ENCODE results near the gene OR10A3.
A peak's percentile ranks its signal among the peaks of the same experiment; 100 is the strongest.
"Not testable (repeated sequence)": the region's sequence is repeated elsewhere in the genome, so short reads cannot be mapped to it uniquely, and the experiment has no call there.

Gene OR10A3

DNA sequence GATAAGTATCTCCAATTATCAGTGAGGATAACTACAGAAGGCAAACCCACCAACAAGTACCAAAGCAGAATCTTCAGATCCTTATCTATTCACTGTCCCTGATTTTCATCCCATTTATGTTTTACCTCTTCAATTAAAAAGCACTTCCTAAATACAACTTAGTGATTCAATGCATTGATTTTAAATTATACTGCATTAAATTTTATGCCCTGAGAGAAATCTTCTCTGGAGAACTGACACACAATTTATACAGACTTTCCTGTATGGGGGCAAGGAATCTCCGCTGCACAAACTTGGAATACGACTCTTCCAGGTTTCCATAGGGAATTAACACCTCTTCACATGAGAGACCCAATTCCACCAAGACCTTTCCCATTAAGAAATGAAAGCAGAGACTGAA, at the start of gene OR10A3:
OR10A3 (minus strand) TSS at position 101 of the 400 bp plus-strand sequence. CDS start 2,188 bp downstream, outside the sequence.
- DNase-seq = no peak

GRCh38 chr11:7987560-7987883, 46.0 kb upstream of the OR10A3 start:
- not testable (repeated sequence) for DNase-seq

DNA sequence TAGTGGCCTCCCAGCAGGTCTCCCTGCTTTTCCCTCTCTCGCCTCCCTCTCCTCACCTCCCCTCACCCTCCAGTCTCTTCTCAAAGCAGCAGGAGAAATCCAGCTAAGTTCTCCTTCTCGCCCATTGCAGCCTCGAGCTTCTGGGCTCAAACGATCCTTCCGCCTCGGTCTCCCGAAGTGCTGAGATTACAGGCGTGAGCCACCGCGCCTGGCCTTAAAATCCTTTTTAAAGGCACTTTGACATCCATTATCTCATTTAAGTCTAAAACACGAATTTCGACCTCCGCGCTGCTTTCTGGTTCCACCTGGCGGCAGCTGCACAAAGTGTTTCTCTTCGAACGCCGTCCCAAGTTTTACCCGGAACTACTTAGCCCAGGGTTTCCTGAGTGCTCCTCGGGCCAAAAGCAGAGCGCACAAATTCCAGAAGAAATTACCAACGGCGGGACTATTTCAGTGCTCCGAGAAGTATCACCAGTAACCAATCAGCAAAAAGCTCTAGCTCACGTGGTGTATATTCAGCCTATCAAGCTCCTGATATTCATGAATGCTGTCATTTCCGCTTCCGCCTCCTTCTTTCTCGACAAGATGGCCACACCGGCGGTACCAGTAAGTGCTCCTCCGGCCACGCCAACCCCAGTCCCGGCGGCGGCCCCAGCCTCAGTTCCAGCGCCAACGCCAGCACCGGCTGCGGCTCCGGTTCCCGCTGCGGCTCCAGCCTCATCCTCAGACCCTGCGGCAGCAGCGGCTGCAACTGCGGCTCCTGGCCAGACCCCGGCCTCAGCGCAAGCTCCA, 45.5 kb upstream of the OR10A3 start, which contains the start of gene EIF3F:
EIF3F (plus strand) TSS at position 570 of the 792 bp plus-strand sequence; CDS start at position 586, 16 bp downstream.
- peak; percentile 99 for DNase-seq

GRCh38 chr11:7983832-7984590, 42.5 kb upstream of the OR10A3 start:
- DNase-seq = no peak

DNA sequence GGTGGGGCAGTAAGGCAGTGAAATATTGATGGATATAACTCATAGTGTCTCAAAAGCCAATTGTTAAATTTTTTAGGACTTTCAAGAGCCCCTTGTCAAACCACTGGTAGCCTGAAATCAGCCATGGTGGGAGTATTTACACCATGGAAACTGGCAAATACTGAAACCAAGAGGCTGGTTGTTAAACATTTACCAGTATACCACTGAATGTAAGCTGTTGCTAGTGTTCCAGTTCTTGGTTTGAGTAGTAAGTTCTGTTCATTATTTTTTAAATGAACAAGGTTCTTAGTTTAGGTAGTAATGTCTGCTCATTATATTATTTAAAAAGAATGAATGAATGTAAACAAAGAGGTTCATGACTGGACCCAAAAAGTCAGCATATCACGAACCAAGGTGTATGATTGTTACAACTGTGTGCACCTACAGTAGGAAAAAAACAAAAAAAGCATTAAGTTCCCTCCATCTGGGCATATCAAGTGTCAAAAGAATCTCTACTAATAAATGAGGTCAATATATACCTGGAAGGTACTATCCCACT, 41.1 kb upstream of the OR10A3 start:
- DNase-seq = no peak

- no peak for DNase-seq
Observed at GRCh38 chr11:7981619-7982157, 40.2 kb upstream of the OR10A3 start.

GRCh38 chr11:7977232-7977917, 35.9 kb upstream of the OR10A3 start:
- no peak for DNase-seq

- DNase-seq = no peak
Observed at GRCh38 chr11:7974668-7975067, 33.2 kb upstream of the OR10A3 start.

GRCh38 chr11:7973011-7973410, 31.5 kb upstream of the OR10A3 start:
- DNase-seq = no peak

DNA sequence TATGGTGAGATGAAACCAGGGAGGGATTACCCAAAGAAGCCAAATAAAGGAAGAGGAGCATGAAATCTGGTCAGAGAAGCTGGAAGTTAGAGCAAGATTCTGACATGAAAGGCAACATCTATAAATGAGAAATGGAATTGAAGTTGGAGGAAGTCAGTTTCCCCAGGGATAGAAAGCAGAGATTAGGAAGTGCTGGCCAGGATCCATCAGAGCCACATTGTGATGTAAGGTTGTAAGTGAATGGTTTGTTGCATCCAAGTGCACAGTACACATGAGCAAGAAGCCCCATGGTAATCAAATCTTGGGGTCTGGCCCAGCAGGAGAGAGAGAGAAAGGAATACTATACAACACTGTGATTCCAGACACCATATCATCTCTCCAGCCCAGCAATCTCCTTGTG, 30.3 kb upstream of the OR10A3 start:
- no peak for DNase-seq

GRCh38 chr11:7969756-7970646, 28.5 kb upstream of the OR10A3 start:
- no peak for DNase-seq

DNA sequence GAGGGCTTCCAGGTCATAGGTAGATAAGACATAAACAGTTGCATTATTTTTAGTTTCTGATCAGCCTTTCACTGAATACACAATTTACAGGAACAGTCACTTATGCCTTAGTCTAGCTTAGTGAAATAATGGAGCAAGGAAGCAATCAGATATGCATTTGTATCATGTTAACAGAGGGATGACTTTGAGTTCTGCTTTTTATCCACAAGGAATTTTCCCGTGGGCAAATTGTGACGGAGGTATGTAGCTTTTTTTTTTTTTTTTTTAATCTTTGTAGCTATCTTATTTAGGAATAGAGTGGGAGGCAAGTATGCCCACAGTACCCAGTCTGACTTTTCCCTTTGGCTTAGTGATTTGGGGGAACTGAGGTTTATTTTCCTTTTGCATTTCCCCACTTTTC, 27.2 kb upstream of the OR10A3 start:
- DNase-seq = no peak

DNA sequence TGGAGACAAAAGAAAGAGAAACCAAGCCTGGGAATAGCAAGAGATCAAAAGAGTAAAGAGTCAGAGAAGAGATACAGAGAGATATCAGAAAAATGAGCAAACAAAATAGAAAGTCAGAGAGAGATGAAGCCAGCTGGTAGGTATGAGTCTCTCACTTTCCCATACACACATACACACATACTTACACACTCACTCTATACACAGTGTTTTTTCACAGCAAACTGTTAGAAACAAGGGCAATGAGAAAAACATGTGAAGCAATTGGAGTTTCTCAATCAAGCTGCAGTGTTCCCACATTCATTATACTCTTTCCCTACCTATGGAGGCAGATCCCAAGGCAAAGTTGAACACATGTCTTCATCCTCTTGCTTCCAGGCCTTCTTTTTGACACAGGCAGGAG, 26.3 kb upstream of the OR10A3 start:
- DNase-seq = no peak

- DNase-seq = no peak
Observed at GRCh38 chr11:7967097-7967496, 25.6 kb upstream of the OR10A3 start.

DNA sequence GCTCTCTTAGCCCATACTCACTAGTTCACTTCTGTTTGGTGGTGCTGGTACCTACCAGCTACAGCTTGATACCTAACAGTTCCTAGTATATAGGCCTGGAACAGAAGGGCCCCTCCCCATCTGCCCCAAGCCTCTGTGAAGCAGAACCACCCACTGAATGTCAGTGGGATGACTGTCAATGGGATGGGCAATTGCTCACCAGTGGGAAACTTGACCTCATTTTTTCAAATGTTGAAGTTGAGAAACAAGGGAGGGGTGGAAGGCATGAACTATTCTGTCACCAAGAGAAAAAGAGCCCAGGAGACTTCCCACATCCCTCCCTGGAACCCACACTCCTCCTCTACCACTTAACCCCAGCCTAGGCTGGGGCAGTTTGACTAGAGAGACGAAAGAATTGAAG, 23.9 kb upstream of the OR10A3 start, which contains the start of gene NLRP10:
NLRP10 (minus strand) TSS at position 62 of the 400 bp plus-strand sequence. CDS start 1,952 bp downstream, outside the sequence.
- DNase-seq = no peak

GRCh38 chr11:7964873-7965272, 23.4 kb upstream of the OR10A3 start:
- no peak for DNase-seq

DNA sequence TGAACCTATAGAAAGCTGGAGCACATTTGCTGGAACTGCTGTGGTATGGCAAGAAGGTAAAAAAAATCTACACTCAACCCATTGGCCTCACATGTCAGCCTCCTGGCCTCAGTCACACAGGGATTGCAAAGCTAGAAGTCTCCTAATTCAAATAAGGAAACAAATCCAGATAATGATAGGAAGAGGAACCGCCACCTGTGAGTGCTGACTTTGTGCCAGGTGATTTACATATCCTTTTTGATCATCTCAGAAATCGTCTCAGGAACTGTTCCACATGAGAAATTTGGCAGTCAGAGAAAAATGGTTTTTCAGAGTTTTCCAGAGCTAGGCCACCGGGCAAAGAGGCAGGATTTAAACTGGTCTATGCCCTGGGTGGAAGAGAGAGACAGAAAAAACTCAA, 22.8 kb upstream of the OR10A3 start:
- DNase-seq = no peak

GRCh38 chr11:7955191-7955590, 13.7 kb upstream of the OR10A3 start:
- no peak for DNase-seq

GRCh38 chr11:7949934-7950333, 8.4 kb upstream of the OR10A3 start:
- DNase-seq = no peak

GRCh38 chr11:7944123-7944522, 2.6 kb upstream of the OR10A3 start:
- no peak for DNase-seq

- no peak for DNase-seq
Observed at GRCh38 chr11:7941146-7941545, 362 bp downstream of the OR10A3 start.

DNA sequence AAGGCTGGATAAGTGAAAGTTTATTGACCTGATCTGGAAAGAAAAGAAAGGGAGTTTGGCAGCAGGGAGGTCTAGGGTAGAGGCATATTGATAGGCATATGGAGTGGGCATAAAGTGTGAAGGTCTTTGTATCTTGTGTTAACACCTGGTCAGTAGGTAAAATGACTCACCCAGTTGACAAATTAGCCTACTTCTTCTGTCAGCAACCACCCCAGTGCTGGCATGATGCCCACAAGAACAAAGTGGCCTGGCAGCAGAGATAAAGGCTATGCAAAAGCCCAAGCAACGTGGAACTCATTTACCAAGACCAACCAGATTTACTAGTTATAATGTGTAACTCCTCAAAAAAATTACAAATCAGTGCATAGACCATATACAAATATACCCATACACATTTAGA, 4.9 kb downstream of the OR10A3 start:
- no peak for DNase-seq

All from NCI-H1694 (cell line).